PC-9 (cell line): ENCODE data around the gene STH.

Experiments used
- CTCF ChIP-seq: fragments of 200-600 bp; sonication (generic); conservative IDR thresholded peaks from 2 replicates; pipeline ENCODE4 v1.6.1; 2017; ENCODE audit warnings: mixed run types, antibody characterized with exemption, mild to moderate bottlenecking, moderate library complexity
- EZH2 ChIP-seq: fragments of 200-600 bp; sonication (generic); IDR thresholded peaks from 2 replicates; pipeline ENCODE4 v1.8.0; 2017; ENCODE audit warnings: antibody characterized with exemption, low read depth

DNA sequence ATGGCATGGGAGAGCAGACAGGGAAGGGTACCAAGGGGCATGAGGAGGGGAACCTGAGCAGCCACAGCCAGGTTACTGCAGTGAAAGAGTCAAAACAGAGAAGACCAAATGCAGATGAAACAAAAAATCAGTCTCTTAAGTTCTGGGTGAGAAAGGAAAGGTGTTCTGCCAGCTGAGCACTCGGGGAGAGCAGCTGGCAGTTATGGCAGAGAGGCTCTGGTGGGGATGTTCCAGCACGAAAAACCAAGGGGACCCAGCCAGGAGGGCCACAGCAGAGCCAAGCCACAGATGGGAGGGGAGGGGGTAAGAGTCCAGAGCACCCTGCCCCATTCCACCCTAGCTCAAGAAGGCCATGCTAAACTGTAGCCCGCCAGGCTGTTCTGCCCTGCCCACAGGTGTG, 31.7 kb downstream of the STH start:
- TF ChIP-seq CTCF (no peak), EZH2 (no peak)
